ENCODE measurements around the gene CLASP2.

GRCh38 chr3:33521736-33522135 lies 196.3 kb downstream of the CLASP2 start:
- no peak for TF ChIP-seq CTCF (IDR thresholded peaks at IDR 0.05)
- TF ChIP-seq EP300 (IDR thresholded peaks at IDR 0.05): no peak
- TF ChIP-seq POLR2A (IDR thresholded peaks at IDR 0.05): no peak
- TF ChIP-seq POLR2AphosphoS5 (IDR thresholded peaks at IDR 0.05): no peak
